ENCODE measurements around the gene URM1. TPM values are rescaled to one million over a fixed set of nuclear protein-coding genes. Genes with fewer than 3 reads are reported as not detected.

Gene URM1
- total RNA-seq, 1 experiment from 2014 or later = 50.7 TPM

DNA sequence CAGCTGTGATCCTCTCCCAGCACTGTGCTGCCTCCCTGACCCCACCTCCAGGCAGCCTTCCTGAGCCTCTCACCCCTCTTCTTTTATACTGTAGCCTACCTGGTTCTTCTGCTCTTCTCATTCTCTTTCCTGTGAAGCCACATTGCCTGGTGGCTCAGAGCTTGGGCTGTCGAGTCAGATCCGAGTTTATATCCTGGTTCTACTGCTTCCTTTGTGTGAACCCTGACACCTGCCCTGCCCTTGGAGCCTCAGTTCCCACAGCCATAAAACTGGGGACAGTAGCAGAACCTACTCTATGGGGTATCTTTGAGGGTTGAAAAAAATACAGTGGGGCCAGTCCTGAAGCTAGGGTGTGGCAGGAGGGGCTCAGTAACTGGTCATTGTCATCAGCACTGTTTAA, 22.0 kb upstream of the URM1 start:
- DNase-seq (ENCODE audit: low read depth) = no peak

DNA sequence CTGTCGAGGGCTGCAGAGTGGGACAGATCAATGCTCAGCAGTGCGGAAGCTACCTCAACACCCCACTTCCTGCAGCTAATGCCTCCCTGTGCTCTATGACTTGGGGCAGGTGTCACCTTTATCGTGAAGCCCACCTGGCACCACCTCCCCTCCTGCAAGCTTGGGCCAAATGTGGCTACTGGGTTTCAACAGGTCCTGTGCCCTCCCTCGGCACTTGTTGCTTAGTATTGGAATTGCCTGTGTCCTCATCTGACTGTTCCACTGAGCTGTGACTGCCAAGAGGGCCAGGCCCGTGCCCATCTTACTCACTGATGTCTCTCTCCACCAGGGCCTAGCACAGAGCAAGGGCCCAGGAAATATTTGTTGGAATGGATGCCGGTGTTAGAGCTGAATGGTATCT, 21.4 kb upstream of the URM1 start:
- no peak for DNase-seq (ENCODE audit: low read depth)

DNA sequence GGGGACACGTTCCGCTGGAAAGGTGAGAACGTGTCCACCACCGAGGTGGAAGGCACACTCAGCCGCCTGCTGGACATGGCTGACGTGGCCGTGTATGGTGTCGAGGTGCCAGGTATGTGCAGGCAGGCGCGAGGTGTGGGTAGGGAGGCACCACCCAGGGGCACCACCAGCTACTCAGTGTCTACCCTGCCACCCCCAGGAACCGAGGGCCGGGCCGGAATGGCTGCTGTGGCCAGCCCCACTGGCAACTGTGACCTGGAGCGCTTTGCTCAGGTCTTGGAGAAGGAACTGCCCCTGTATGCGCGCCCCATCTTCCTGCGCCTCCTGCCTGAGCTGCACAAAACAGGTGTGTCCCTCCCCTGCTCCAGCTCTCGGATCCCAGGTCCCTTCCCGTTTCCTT, 15.7 kb upstream of the URM1 start:
- DNase-seq (ENCODE audit: low read depth) = no peak

DNA sequence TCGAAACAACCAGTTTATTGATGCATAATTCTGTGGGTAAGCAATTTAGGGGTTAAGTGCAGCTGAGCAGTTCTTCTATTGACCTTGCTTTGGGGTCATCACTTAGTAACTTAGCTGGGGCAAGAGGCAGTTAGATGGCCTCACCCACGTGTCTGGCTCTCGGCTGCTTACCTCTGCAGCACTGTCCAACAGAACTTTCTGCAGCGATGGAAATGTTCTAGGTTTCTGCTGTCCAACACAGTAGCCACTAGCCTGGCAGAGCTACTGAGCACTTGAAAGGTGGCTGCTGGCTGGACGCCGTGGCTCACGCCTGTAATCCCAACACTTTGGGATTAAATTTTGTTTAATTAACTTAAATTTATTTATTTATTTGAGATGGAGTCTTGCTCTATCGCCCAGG, 13.1 kb upstream of the URM1 start:
- no peak for DNase-seq (ENCODE audit: low read depth)

GRCh38 chr9:128358861-128359260, 12.3 kb upstream of the URM1 start:
- peak; percentile 29 for DNase-seq (ENCODE audit: low read depth)

DNA sequence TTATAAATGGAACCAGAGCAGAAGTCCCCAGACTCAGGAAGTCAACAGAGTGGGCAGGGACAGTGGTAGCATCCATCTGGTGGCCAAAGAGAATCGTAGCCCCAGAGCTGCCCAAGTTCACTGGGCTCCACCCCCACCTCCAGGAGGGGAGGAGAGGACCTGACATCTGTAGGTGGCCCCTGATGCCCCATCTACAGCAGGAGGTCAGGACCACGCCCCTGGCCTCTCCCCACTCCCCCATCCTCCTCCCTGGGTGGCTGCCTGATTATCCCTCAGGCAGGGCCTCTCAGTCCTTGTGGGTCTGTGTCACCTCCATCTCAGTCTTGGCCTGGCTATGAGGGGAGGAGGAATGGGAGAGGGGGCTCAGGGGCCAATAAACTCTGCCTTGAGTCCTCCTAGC, 10.3 kb upstream of the URM1 start:
- DNase-seq (ENCODE audit: low read depth) = no peak

- DNase-seq (ENCODE audit: low read depth) = no peak
Measured at GRCh38 chr9:128361296-128361985, 9.7 kb upstream of the URM1 start.

GRCh38 chr9:128361986-128362646, 9.1 kb upstream of the URM1 start:
- peak; percentile 86 for DNase-seq (ENCODE audit: low read depth)

DNA sequence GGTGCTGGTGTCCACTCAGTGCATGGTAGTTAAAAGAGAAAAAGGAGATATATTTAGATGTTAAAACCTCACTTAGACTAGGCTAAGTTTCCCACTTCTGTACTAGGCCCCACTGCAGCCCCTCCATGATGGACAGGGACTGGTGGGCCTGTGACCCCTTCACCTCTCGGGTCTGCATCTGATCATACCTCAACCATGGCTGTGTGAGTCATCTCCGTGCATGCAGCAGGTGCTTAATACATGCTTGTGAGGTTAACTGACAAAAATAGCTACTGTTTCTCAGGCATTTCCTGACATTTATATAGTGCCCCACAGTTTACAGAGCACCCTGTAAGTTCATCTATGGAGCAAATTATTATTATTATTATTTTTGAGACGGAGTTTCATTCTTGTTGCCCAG, 8.4 kb upstream of the URM1 start:
- no peak for DNase-seq (ENCODE audit: low read depth)

- no peak for DNase-seq (ENCODE audit: low read depth)
Measured at GRCh38 chr9:128365525-128365924, 5.6 kb upstream of the URM1 start.

DNA sequence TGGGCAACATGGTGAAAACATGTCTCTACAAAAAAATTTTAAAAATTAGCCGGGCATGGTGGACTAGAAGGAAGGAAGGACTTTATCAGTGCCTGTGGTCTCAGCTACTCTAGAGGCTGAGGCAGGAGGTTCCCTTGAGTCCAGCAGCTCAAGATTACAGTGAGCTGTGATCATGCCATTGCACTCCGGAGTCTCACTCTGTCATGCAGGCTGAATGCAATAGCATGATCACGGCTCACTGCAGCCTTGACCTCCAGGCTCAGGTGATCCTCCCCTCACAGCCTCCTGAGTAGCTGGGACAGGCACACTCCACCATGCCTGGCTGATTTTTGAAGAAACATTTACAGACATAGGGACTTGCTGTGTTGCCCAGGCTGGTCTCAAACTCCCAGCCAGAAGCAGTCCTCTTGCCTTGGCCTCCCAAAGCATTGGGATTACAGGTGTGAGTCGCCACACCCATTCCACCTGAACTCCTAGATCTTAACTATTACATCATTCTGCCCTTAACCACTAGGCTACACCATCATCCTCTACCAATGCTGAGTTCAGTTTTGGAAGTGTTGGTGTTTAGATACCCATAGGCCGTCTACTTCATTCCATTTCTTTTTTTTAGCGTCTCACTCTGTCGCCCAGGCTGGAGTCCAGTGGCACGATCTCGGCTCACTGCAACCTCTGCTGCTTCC, 2.0 kb upstream of the URM1 start:
- DNase-seq (ENCODE audit: low read depth) = no peak

- DNase-seq (ENCODE audit: low read depth) = no peak
Measured at GRCh38 chr9:128370367-128370751, 815 bp upstream of the URM1 start.

DNA sequence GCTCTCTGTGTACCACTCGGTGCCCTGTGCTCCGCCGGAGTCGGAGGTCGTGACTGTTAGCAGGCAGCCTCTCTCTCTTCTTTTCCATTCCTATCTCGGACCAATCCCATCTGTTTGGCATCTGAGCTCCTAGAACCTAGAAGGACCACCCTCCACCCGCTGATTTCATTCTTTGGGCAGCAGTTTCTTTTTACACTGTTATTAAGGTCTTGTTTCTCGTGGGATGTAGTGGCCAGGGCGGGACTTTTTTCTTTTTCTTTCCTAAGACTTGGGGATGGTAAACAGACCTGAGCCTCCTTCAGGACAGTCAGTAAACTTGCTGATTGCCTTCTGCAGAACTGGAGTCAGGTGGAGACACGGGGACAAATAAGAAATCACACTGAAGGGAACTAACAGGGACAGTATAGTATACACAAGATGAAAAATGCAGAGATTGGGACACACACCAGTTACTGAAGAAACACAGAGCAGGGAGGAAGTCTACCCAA, 500 bp downstream of the URM1 start:
- DNase-seq (ENCODE audit: low read depth) = no peak

DNA sequence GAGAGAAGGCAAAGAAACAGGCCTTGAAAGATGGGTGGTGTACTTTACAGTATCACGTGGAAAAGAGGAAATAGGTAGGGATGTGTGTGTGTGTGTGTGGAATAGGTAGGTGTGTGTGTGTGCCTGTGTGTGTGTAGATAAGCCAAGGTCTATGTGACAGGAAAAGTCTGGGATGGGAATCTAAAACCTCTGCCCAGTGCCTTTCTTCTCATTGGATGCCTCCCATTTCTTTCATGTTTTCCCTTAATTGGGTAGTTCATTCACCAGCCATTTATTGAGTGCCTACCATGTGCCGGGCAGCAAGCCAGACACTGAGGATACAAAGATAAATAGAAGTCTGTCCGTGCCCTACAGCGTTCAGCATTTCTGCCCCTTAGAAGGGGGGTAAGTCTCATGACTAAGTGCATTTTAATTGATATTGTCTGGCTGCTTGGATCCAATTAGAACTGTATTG, 1.0 kb downstream of the URM1 start:
- DNase-seq (ENCODE audit: low read depth) = peak; percentile 76

DNA sequence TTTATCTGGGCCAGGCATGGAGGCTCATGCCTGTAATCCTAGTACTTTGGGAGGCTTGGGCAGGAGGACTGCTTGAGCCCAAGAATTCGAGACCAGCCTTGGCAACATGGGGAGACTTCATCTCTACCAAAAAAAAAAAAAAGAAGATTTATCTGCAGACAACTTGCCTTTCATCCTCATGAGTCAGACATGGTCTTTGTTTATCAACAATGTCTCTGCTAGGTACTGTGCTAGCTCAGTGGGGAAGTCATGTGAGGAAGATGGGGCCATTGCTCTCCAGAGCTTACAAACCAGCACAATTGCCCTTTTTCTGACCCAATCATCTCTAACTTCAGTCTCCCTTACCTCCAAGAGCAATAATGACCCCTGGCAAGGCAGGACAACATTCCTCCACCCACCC, 1.6 kb downstream of the URM1 start:
- DNase-seq (ENCODE audit: low read depth) = peak; percentile 67

GRCh38 chr9:128374221-128374675, 3.1 kb downstream of the URM1 start:
- no peak for DNase-seq (ENCODE audit: low read depth)

- no peak for DNase-seq (ENCODE audit: low read depth)
Measured at GRCh38 chr9:128375865-128376264, 4.7 kb downstream of the URM1 start.

- no peak for DNase-seq (ENCODE audit: low read depth)
Measured at GRCh38 chr9:128382261-128382660, 11.1 kb downstream of the URM1 start.

GRCh38 chr9:128383007-128383753, 12.0 kb downstream of the URM1 start:
- DNase-seq (ENCODE audit: low read depth) = no peak

- no peak for DNase-seq (ENCODE audit: low read depth)
Measured at GRCh38 chr9:128383791-128384190, 12.6 kb downstream of the URM1 start.

- DNase-seq (ENCODE audit: low read depth) = no peak
Measured at GRCh38 chr9:128384801-128385495, 13.8 kb downstream of the URM1 start.
